Panc1 (cell line): ENCODE results near the gene APP. TPM values are rescaled to one million over a fixed set of nuclear protein-coding genes. Genes with fewer than 3 reads are reported as not detected.

Experiments
- ATAC-seq: fragments of 200-7000 bp; cut with Tn5 transposase; 2 replicates; pipeline ENCODE4 v1.9.1; 2020; ENCODE audit warnings: mild to moderate bottlenecking, moderate library complexity
- BruUV-seq: library from RNA; stranded (reverse); fragments of 400-500 nt; replicated peaks from 2 replicates; lab custom pipeline; 2021; lab: Mats Ljungman, UMichigan
- CTCF ChIA-PET: fragments of 300-600 bp; sonication (Branson Sonifier 250); formaldehyde crosslinking; loops from one replicate; lab custom pipeline; 2022; ENCODE audit warnings: antibody characterized with exemption; lab: Charles Lee
- POLR2A ChIA-PET: fragments of 300-600 bp; sonication (Branson Sonifier 250); formaldehyde crosslinking; loops from one replicate; lab custom pipeline; 2022; ENCODE audit warnings: antibody characterized with exemption; lab: Charles Lee
- DNase-seq: peaks from one replicate; pipeline ENCODE4 v3.0.0-alpha.2; 2010; ENCODE audit warnings: low read depth, low spot score
- H3K27ac ChIP-seq: 2 replicates; pipeline ENCODE4 v1.5.1; 2011; ENCODE audit warnings: mild to moderate bottlenecking, low read length, inconsistent platforms
- H3K27me3 ChIP-seq: fragments of 200-500 bp; sonication (Bioruptor generic); 2 replicates; pipeline ENCODE4 v1.6.0; 2014; ENCODE audit warnings: low read length, inconsistent platforms; ENCODE audit not compliant: control insufficient read depth, insufficient read depth
- H3K36me3 ChIP-seq: fragments of 200-500 bp; sonication (Bioruptor generic); 2 replicates; pipeline ENCODE4 v1.5.1; 2014; ENCODE audit warnings: inconsistent platforms, mild to moderate bottlenecking, low read length, moderate library complexity; ENCODE audit not compliant: control insufficient read depth, insufficient read depth
- H3K4me1 ChIP-seq: 2 replicates; pipeline ENCODE4 v1.5.1; 2011; ENCODE audit warnings: inconsistent platforms, mild to moderate bottlenecking, low read length, moderate library complexity; ENCODE audit not compliant: control insufficient read depth, insufficient read depth
- H3K4me3 ChIP-seq, 2 experiments: 2 replicates each; pipeline ENCODE4 v1.5.1; 2011 to 2012; ENCODE audit warnings: low read depth in 2 of 2, low read length in 2 of 2, mild to moderate bottlenecking in 2 of 2, inconsistent platforms in 1 of 2, moderate library complexity in 1 of 2
- H3K9me3 ChIP-seq: fragments of 200-500 bp; sonication (Bioruptor generic); 2 replicates; pipeline ENCODE4 v1.5.1; 2014; ENCODE audit warnings: low read depth, mild to moderate bottlenecking, inconsistent platforms, low read length, moderate library complexity; ENCODE audit not compliant: control insufficient read depth, insufficient read depth
- POLR2AphosphoS5 ChIP-seq: IDR thresholded peaks from 2 replicates; pipeline ENCODE4 v1.6.1; 2012; ENCODE audit warnings: mild to moderate bottlenecking, low read depth, low read length, moderate library complexity
- SIN3A ChIP-seq: IDR thresholded peaks from 2 replicates; pipeline ENCODE4 v1.6.1; 2012; ENCODE audit warnings: low read depth, mild to moderate bottlenecking, low read length, moderate library complexity, borderline replicate concordance; ENCODE audit not compliant: insufficient read depth
- TCF7L2 ChIP-seq: IDR thresholded peaks from 2 replicates; pipeline ENCODE4 v1.6.1; 2011; ENCODE audit warnings: mild to moderate bottlenecking, low read depth, low read length, inconsistent platforms
- in situ Hi-C: cut with HindIII; loops from 2 replicates; pipeline ENCODE4 v1.10.0; 2016; ENCODE audit warnings: low sequenced_read_pairs, low pct_unique_long_range_greater_than_20kb
- intact Hi-C: fragments of 100-400 bp; cut with micrococcal nuclease; formaldehyde crosslinking; loops from one replicate; pipeline ENCODE4 v1.10.0; 2022; ENCODE audit not compliant: unreplicated experiment
- total RNA-seq: library from RNA; stranded (reverse); gene quantifications from one replicate; pipeline ENCODE4 v1.2.1, GENCODE V29; 2021; ENCODE audit not compliant: unreplicated experiment
- TF ChIP-seq, protein P1 (sequence below), 2 experiments: IDR thresholded peaks; 2 replicates each; pipeline ENCODE4 v1.6.1; 2011 to 2012; ENCODE audit warnings: low read depth in 2 of 2, control low read depth in 1 of 2, low read length in 1 of 2, mild to moderate bottlenecking in 1 of 2, moderate library complexity in 1 of 2; ENCODE audit not compliant: insufficient read depth in 1 of 2
- TF ChIP-seq, protein P2 (sequence below): fragments of 450-650 bp; IDR thresholded peaks from 2 replicates; pipeline ENCODE4 v1.5.1; 2017; ENCODE audit warnings: mild to moderate bottlenecking

Gene APP
- total RNA-seq, 1 experiment from 2014 or later = 542 TPM

DNA sequence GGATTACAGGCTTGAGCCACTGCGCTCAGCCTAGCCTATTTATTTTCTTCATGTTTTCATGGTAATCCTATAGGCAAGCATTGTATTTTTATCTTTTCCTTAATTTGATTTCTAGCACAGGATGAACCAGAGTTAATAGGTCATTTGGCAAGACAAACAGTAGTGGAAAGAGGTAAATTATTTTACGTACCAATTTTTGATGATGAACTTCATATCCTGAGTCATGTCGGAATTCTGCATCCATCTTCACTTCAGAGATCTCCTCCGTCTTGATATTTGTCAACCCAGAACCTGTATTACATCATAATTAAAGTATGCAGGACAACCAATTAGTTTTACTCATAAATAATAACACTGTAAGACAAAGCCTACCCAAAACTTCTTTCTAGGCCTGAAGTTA lies 273.2 kb downstream of the APP start:
- Histone ChIP-seq H3K9me3 (no peaks in the 10 kb centered on the region), H3K36me3 (peaks cover 8% of the 10 kb centered on the region), H3K4me1 (no peaks in the 10 kb centered on the region), H3K27me3 (no peaks in the 10 kb centered on the region), H3K27ac (no peak overlapping the region), H3K4me3 (no peak overlapping the region)
- no TSS peak for BruUV-seq
- intact Hi-C loops = no loop called here
- no peak for DNase-seq
- ChIA-PET POLR2A (no interaction called here), CTCF (no interaction called here)
- no peak for TF ChIP-seq SIN3A
- TF ChIP-seq, protein P1, sequence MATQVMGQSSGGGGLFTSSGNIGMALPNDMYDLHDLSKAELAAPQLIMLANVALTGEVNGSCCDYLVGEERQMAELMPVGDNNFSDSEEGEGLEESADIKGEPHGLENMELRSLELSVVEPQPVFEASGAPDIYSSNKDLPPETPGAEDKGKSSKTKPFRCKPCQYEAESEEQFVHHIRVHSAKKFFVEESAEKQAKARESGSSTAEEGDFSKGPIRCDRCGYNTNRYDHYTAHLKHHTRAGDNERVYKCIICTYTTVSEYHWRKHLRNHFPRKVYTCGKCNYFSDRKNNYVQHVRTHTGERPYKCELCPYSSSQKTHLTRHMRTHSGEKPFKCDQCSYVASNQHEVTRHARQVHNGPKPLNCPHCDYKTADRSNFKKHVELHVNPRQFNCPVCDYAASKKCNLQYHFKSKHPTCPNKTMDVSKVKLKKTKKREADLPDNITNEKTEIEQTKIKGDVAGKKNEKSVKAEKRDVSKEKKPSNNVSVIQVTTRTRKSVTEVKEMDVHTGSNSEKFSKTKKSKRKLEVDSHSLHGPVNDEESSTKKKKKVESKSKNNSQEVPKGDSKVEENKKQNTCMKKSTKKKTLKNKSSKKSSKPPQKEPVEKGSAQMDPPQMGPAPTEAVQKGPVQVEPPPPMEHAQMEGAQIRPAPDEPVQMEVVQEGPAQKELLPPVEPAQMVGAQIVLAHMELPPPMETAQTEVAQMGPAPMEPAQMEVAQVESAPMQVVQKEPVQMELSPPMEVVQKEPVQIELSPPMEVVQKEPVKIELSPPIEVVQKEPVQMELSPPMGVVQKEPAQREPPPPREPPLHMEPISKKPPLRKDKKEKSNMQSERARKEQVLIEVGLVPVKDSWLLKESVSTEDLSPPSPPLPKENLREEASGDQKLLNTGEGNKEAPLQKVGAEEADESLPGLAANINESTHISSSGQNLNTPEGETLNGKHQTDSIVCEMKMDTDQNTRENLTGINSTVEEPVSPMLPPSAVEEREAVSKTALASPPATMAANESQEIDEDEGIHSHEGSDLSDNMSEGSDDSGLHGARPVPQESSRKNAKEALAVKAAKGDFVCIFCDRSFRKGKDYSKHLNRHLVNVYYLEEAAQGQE (IDR thresholded peaks at IDR 0.05; ENCODE audit: insufficient read depth in 1 of 2, low read depth in 2 of 2, low read length in 1 of 2) = no peak
- TF ChIP-seq POLR2AphosphoS5 = no peak
- no peak for TF ChIP-seq TCF7L2
- in situ Hi-C loops = no loop called here
- ATAC-seq = no peak

DNA sequence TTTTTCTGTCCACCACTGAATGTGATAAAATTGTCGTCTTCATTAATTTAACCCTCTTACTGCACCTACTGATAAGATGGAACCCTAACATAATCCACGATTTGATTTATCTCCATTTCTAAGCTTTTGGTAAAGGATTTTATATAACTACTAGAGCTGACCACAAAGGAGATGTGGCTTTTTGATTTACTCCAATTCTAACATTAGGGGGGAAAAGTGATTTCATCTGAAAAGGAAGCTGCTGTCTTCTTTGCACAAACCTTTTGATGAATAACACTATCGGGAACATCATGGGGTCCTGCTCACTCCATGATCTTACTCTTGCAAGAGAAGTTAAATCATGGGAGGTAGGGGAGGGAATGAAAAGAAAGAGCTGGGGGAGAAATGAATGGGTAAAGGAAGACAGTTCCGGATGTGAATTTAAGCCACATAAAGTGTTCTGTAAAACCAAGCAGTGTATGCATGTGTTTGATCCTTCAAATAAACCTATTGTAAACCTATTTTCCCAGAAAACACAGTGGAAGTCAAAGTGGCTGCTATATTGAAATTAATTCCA lies 274.0 kb downstream of the APP start:
- BruUV-seq = no TSS peak
- intact Hi-C loops = no loop called here
- DNase-seq = no peak

More for the DNA sequence above, 274.0 kb downstream of the APP start:
- no peaks in the 10 kb centered on the region for H3K4me1 ChIP-seq
- no peaks in the 10 kb centered on the region for H3K9me3 ChIP-seq
- no peaks in the 10 kb centered on the region for H3K27me3 ChIP-seq
- ChIA-PET POLR2A (no interaction called here), CTCF (no interaction called here)
- ATAC-seq = no peak
- in situ Hi-C loops = no loop called here
- TF ChIP-seq TCF7L2 (no peak), SIN3A (no peak), POLR2AphosphoS5 (no peak)
- TF ChIP-seq, protein P2, sequence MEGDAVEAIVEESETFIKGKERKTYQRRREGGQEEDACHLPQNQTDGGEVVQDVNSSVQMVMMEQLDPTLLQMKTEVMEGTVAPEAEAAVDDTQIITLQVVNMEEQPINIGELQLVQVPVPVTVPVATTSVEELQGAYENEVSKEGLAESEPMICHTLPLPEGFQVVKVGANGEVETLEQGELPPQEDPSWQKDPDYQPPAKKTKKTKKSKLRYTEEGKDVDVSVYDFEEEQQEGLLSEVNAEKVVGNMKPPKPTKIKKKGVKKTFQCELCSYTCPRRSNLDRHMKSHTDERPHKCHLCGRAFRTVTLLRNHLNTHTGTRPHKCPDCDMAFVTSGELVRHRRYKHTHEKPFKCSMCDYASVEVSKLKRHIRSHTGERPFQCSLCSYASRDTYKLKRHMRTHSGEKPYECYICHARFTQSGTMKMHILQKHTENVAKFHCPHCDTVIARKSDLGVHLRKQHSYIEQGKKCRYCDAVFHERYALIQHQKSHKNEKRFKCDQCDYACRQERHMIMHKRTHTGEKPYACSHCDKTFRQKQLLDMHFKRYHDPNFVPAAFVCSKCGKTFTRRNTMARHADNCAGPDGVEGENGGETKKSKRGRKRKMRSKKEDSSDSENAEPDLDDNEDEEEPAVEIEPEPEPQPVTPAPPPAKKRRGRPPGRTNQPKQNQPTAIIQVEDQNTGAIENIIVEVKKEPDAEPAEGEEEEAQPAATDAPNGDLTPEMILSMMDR = no peak
- TF ChIP-seq, protein P1 (IDR thresholded peaks at IDR 0.05; ENCODE audit: insufficient read depth in 1 of 2, low read depth in 2 of 2, low read length in 1 of 2) = no peak
- H3K27ac ChIP-seq = no peak overlapping the region
- no peak overlapping the region for H3K4me3 ChIP-seq
- peaks cover 10% of the 10 kb centered on the region for H3K36me3 ChIP-seq
